ENCODE results near the gene ADD3. TPM values are rescaled to one million over a fixed set of nuclear protein-coding genes. Genes with fewer than 3 reads are reported as not detected.
"Not testable (repeated sequence)": the region's sequence is repeated elsewhere in the genome, so short reads cannot be mapped to it uniquely, and the experiment has no call there.

The ADD3 gene
- total RNA-seq, 1 donor from 2014 or later, result 115 TPM

DNA sequence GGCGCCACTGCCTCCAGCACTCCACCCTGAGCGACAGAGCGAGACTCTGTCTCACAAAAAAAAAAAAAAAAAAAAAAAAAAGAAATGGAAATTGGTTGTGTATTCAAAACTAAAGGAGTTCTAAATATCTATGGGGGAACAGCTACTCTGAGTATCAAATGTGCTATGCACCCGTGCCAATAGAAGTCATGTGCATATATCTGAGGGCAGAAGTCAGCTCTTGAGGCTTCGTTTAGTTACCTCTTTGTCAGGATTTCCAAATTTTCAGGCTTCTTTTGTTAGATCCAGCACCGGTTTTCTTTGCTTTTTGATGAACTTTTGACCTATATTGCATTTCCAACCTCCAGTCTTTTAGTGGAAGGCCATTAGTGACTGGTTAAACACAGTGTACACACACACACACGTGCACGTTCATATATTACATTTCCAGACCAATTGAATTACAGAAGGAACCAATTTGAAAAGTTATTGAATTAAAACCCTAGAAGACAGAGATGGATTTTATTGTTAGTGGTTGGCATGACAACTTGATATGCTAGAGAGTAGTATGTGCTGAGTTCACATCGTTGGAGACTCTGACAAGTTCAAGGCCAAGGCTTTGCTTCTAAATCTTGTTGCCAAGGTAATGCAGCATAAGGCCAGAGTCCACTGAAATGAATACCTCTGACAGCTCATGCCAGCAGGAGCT is 33.1 kb upstream of the ADD3 start:
- no peak for ATAC-seq (ENCODE audit: poor library complexity)
- DNase-seq, result no peak
- intact Hi-C loops (cut with DNase I), result loop anchor here (10.0 kb wide), 1 partner anchor 90 kb away; no protein-coding TSS in a partner anchor

- intact Hi-C loops (cut with DNase I), result loop anchor here (10.0 kb wide), 1 partner anchor 91 kb away; no protein-coding TSS in a partner anchor
- no peak for ATAC-seq (ENCODE audit: poor library complexity)
- no peak for DNase-seq
Observed at GRCh38 chr10:109975244-109976190, 32.3 kb upstream of the ADD3 start.

- DNase-seq (no peak), ATAC-seq (ENCODE audit: poor library complexity) (no peak)
- intact Hi-C loops (cut with DNase I), result loop anchor here (10.0 kb wide), 1 partner anchor 92 kb away; no protein-coding TSS in a partner anchor
Observed at GRCh38 chr10:109976681-109977080, 31.1 kb upstream of the ADD3 start.

GRCh38 chr10:109977382-109977806 is 30.4 kb upstream of the ADD3 start:
- intact Hi-C loops (cut with DNase I), result loop anchor here (10.0 kb wide), 1 partner anchor 93 kb away; no protein-coding TSS in a partner anchor
- DNase-seq, result no peak
- ATAC-seq (ENCODE audit: poor library complexity), result peak; percentile 50

DNA sequence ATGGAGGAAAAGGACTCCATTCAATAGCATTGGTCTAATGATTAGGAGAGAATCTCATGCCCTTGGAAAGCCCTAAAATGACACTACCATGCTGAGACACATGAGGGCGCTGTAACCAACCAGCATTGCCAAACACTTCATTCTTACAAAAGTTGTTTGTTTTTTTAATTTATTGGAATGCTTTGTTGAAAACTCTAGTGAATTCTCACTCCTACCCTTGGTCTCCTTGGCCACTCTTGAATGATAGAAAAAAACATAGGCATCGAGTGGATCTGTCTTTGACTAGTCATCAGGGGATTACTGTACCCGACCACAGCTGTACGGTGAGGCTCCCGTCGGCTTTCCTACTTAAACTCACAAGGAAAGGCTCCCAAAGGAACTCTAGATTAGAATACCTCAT is 29.3 kb upstream of the ADD3 start:
- intact Hi-C loops (cut with DNase I), result loop anchor here (10.0 kb wide), 1 partner anchor 94 kb away; no protein-coding TSS in a partner anchor
- ATAC-seq (ENCODE audit: poor library complexity) (peak; percentile 46), DNase-seq (no peak)

GRCh38 chr10:109979215-109979614 is 28.6 kb upstream of the ADD3 start:
- DNase-seq (no peak), ATAC-seq (ENCODE audit: poor library complexity) (no peak)
- intact Hi-C loops (cut with DNase I), result loop anchor here (10.0 kb wide), 1 partner anchor 94 kb away; no protein-coding TSS in a partner anchor

DNA sequence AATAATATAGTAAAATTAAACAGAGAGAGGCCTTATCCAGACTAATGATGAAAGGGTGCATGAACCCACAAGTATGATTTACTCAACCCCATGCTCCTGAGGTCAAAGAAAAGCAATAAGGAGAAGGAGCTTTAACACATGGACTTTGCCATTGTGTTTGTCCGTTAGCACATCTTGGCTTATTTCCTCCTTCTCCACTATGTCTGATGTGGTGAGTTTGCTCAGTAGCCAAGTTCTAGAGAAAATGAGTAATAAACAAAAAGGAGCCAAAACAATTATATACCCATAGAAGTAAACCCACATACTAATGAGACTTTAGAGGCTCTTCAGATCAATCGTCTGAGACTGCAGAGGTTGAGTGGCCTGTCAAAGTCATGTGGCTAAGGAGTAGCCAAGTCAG is 26.1 kb upstream of the ADD3 start:
- ATAC-seq (ENCODE audit: poor library complexity), result peak; percentile 34
- intact Hi-C loops (cut with DNase I), result no loop called here

GRCh38 chr10:109982123-109982522 is 25.7 kb upstream of the ADD3 start:
- ATAC-seq (ENCODE audit: poor library complexity) (peak; percentile 80), DNase-seq (no peak)
- intact Hi-C loops (cut with DNase I), result no loop called here

More for the DNA sequence above, 26.1 kb upstream of the ADD3 start:
- no peak for DNase-seq

GRCh38 chr10:109982812-109983211 is 25.0 kb upstream of the ADD3 start:
- intact Hi-C loops (cut with DNase I), result no loop called here
- ATAC-seq (ENCODE audit: poor library complexity) (no peak), DNase-seq (no peak)

GRCh38 chr10:109984013-109984412 is 23.8 kb upstream of the ADD3 start:
- intact Hi-C loops (cut with DNase I), result no loop called here
- no peak for DNase-seq
- no peak for ATAC-seq (ENCODE audit: poor library complexity)

DNA sequence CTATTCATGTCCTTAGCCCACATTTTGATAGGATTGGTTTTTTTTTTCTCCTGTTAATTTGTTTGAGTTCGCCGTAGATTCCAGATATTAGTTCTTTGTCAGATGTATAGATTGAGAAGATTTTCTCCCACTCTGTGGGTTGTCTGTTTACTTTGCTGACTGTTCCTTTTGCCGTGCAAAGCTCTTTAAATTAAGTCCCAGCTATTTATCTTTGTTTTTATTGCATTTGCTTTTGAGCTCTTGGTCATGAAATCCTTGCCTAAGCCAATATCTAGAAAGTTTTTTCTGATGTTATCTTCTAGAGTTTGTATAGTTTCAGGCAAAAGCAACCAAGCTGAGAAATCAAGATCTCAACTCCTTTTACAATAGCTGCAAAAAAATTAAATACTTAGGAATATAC is 22.0 kb upstream of the ADD3 start:
- ATAC-seq (ENCODE audit: poor library complexity); intact Hi-C loops (cut with DNase I): not testable (repeated sequence)

GRCh38 chr10:109987452-109988211 is 20.2 kb upstream of the ADD3 start:
- intact Hi-C loops (cut with DNase I), result no loop called here
- ATAC-seq (ENCODE audit: poor library complexity) (no peak), DNase-seq (no peak)

More for the DNA sequence above, 22.0 kb upstream of the ADD3 start:
- not testable (repeated sequence) for DNase-seq

GRCh38 chr10:109988212-109988596 is 19.6 kb upstream of the ADD3 start:
- ATAC-seq (ENCODE audit: poor library complexity) (no peak), DNase-seq (no peak)
- intact Hi-C loops (cut with DNase I), result no loop called here

GRCh38 chr10:109991266-109991855 is 16.4 kb upstream of the ADD3 start:
- no peak for ATAC-seq (ENCODE audit: poor library complexity)

DNA sequence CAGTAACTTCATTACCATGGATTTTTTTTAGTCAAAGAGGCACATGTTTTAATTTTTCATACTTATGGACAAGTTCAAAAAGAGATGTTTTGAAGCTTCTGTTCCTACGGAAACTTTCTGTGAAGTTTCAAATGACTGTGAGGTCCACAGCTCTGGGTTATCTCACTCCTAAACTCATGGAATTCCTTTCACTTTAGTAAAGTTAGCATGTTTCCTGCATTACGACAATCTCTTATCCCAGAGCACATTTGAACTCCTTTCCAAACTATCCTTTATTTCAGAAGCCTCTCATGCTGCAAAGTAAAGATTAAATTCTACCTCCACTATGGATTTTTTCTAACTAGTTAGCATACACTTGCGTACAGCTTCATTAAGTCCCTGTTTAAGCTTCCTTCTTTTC is 15.3 kb upstream of the ADD3 start:
- intact Hi-C loops (cut with DNase I), result no loop called here
- DNase-seq (no peak), ATAC-seq (ENCODE audit: poor library complexity) (peak; percentile 38)

More at GRCh38 chr10:109991266-109991855, 16.4 kb upstream of the ADD3 start:
- no peak for DNase-seq
- intact Hi-C loops (cut with DNase I), result no loop called here

DNA sequence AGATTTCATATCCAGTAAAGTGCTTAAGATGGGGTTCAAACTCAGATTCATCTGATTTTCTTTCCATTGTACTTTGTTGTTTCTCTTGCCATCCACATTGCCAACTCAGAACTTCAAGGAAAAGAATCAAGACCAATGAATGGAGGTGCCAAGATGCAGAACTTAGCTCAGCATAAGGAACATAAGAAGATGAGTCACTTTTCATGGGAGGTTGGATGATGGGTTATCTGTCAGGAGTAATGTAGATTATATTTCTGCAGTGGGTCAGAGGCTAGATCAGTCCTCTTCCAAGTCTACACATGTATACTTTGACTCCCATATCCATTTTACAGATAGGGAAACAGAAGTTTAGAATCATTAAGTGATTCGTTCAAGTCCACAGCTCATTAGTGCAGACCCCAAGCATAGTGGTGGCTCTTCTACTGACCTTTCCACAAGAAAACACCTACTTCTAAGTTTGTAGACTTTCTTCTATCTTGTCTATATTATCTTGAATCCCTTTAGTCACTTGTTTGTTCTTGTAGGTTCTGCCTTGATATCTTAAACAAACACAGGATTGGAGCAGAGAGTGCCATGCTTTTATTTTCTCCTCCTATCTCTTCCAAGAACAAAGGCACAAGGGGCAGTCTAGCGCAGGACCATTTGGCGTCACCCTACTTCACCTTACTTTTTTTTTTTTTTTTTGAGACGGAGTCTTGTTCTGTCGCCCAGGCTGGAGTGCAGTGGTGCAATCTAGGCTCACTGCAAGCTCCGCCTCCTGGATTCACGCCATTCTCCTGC is 14.0 kb upstream of the ADD3 start:
- ATAC-seq (ENCODE audit: poor library complexity) (no peak), DNase-seq (no peak)
- intact Hi-C loops (cut with DNase I), result no loop called here

GRCh38 chr10:109994711-109995577 is 12.8 kb upstream of the ADD3 start:
- DNase-seq (no peak), ATAC-seq (ENCODE audit: poor library complexity) (no peak)
- intact Hi-C loops (cut with DNase I), result no loop called here

Data from Right ventricle myocardium superior (tissue), 1 donor.